GM21786 (cell line): Measurements from ENCODE around the gene MAD1L1.

ENCODE experiments used
- ATAC-seq: cut with Tn5 transposase; IDR thresholded peaks from one replicate; pipeline ENCODE4 v1.9.1; 2021; ENCODE audit not compliant: unreplicated experiment

MAD1L1 gene

DNA sequence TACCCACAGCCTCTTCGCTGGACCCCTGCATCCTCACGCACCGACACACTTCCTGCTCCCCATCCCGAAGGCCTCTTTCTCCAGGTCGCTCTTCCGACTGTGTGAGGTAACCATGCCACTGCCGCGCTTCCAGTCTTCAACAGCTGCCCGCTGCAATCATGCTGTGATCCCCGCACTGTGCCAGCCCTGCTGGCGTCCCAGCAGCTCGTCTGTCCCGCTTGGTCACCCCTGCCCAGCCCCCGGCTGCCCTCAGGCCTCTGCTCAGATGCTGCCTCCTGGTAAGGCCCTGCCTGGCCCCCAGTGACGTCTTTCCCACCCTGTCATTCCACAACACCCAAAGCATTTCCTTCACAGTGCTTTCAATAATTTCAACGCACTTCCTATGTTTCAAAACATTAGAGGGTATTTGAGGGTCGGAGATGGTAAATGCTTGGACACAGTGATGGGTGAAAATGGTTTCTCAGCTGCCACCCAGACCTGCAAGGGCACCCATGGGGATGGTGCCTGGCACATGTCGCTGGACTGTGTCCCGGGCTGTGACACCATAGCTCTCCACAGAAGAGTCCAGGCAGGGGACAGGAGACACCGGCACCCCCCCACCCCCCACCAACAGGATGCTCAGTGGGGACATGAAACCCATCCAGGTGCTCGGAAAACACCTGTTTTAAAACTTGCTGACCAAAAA is 125.2 kb downstream of the MAD1L1 start:
- ATAC-seq, result no peak

DNA sequence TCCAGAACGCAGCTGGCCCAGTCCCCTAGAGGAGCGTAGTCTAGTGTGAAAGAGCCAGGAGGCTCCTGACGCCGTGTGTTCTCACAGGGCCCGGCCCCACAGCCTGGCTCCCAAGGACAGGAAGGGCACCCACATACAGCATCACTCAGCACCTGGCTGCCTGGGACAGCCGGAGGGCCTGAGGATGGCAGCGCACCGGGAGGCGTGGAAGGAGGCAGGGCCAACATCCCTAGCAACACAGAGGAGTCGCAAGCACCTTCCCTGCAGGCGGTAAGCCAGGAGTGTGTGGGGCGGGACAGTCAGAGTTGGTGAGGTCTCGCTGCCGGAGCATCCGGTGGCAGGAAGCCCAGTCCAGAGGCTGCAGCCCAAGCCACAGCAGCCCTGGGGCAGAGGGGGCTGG is 125.8 kb downstream of the MAD1L1 start:
- no peak for ATAC-seq

DNA sequence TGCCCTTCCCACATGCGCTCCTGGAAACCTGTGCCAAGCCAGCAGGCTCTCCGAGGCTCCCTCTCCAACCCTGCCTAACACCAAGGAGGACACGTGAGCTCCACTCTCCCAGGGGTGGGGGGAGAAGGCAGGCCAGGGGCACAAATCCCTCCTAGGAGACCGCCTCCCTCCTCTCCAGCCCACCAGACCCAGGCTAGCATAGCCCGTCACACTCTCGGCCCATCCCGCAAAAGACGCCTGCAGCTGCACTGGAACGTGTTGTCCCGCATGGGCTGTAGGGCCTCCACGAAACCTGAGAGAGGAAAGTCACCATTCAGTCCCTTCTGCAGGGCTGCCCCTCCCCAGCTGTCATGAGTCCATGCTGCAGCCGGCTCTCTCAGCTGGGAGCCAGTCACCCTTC is 126.3 kb downstream of the MAD1L1 start:
- ATAC-seq, result no peak

DNA sequence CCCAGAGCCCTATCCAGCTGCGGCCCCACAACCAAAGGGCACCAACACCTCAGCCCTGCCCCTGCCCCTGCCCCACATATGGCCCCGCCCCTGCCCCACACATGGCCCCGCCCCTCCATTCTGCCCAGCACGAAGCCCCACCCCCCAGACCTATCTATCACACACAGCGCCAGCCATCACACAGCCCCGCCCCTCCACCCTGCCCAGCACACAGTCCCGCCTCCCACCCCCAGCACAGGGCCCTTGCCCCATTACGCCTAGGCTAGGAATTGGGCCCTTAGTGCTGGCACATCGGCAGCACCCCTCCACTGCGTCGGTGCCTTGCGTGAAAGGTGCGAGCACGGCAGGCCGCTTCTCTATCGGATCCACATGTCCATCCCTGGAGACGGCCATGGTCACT is 126.8 kb downstream of the MAD1L1 start:
- no peak for ATAC-seq

DNA sequence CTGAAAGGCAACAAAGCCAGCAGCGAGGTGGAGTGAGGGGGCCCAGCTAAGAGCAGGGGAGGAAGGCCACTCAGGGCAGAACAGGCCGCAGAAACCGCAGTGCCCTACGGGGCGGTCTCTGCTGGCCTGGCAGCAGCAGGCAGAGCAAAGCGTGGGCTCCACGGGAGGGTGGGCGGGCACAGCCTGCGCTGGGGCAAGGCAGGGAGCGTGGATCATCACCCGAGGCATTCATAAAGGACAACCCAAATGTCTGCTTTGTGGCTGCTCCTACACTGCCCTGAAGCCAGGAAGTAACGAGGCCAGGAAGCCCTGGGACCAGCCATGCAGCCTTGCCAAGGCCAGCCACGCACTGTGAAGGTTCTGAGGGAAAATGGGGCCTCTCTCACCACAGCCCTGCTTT is 127.5 kb downstream of the MAD1L1 start:
- no peak for ATAC-seq

DNA sequence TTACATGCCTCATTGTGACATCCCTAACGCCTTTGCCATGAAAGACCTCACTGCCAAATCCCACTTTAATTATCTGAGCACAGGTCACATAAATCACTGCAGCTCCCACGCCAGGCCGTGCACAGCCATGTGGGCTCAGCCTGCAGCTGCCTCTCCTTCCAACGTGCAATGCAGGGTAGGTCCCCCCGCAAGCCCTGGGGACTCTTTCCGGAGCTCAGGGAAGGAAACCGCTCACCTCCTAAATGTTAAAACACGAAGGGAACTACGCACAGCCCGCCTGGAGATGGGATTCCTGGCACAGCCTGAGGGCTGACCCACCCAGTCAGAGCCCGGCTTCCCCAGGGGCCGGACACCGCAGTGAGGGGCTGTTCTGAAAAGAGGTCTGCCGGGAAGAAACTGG is 128.0 kb downstream of the MAD1L1 start:
- ATAC-seq, result no peak

GRCh38 chr7:2104107-2104710 is 128.5 kb downstream of the MAD1L1 start:
- no peak for ATAC-seq

GRCh38 chr7:2103071-2103898 is 129.5 kb downstream of the MAD1L1 start:
- no peak for ATAC-seq

DNA sequence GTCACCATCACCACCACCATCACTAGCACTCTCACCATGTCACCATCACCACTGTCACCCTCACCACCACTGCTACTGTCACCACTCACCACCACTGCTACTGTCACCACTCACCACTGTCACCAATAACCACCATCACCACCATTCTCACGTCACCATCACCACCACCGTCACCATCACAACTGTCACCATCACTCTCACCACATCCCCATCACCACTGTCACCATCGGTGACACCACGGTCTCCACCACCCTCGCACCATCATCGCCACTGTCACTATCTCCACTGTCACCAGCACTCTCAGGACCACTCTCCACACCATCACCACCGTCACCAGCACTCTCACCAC is 130.4 kb downstream of the MAD1L1 start:
- no peak for ATAC-seq

DNA sequence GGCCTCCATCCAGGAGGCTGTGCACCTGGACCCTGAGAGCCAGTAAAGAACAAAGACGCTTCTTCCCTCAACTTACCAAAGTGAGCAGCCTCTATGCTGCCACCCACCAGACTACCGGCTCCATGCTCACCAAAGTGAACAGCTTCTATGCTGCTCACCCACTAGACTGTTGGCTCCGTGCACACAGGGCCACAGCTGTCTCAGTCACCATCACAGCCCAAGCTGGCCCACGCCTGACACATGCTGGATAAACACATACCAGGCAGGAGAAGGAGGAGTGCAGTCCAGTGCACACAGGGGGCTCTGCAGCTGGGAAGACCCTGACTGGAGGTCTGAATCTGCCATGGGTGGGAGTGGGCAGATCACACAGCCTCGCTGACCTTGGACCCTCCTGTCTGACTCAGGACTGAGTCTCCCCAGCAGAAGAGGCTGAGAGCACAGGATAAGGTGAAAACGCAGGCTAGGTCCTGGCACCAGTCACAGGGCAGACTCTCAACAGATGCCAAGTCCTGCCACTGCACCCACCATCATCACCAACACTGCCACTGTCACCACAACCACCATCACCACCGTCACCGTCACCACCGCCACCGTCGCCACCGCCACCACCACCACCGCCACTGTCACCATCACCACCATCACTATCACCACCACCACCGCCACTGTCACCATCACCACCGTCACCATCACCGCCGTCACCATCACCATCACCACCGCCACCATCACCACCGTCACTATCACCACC is 130.9 kb downstream of the MAD1L1 start:
- no peak for ATAC-seq

- ATAC-seq, result peak; percentile 67
These were observed 132.2 kb downstream of the MAD1L1 start for GRCh38 chr7:2100278-2101208.

GRCh38 chr7:2099048-2099957 is 133.4 kb downstream of the MAD1L1 start:
- no peak for ATAC-seq

DNA sequence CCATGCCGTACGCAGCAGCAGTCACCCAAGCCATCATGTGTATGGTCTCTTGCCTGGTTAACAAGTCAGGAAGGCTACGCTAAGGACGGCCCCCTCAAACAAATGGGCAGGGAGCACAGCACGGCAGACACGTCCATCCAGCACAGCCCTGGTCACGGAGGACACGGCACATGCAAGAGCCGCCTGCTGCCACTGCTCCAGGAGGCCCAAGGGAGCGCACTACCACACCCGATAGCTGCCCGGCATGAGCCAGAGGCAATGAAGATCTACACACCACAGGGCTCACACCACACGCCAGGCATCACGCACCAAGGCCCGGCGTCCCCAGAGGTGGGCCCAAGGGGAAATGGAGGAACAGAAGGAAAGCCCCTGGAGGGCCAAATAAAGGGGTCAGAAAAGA is 134.2 kb downstream of the MAD1L1 start:
- ATAC-seq, result no peak

GRCh38 chr7:2098056-2098455 is 134.7 kb downstream of the MAD1L1 start:
- no peak for ATAC-seq

DNA sequence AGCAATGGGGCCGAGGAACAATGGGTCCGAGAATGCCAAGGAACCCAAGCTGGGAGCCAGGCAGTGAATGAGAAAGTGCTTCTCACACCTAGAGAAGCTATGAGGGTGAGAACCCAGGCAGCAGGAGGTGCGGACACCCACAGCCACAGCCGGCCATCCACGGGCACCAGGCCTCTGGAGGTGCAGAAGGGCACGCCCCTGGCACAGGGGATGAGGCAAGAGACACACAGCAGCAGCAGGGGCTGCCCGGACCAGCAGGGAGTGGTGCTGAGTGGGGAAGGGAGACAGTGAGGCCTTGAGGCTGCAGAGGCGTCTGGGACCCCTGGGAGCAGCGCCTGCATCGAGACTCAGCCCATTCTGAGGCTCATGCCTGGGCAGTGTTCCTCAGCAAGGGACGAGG is 135.3 kb downstream of the MAD1L1 start:
- ATAC-seq, result no peak

DNA sequence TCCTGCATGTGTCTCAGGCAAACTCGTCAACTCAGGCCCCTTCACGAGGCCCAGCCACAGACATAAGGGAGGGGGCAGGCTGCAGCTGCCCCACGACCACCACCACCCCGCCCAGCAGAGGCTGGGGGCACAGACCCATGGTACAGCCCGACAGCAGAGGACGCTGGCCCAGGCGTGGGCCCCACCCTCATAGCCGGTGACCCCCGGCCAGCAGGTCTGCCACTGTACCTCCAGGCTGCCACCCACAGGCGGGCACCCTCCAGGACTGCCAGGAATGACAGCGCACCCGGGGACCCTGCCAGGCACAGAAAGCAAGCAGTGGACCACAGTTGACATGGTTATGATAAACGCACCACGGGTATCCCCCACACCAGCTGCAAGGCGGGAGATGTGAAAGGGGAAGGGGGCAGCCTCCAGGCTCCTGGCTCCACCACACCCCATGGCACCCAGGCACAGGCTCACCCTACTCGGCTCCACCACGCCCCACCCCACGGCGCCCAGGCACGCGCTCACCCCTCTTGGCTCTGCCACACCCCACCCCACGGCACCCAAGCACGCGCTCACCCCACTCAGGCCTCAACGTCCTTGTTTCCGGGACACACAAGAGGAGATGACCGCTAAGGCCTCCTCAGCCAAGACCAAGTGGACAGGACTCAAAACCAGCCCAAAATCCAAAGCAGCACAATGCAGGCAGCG is 135.9 kb downstream of the MAD1L1 start:
- no peak for ATAC-seq

GRCh38 chr7:2095436-2095835 is 137.3 kb downstream of the MAD1L1 start:
- no peak for ATAC-seq

- no peak for ATAC-seq
These were observed 138.2 kb downstream of the MAD1L1 start for GRCh38 chr7:2094454-2095045.

- no peak for ATAC-seq
These were observed 138.9 kb downstream of the MAD1L1 start for GRCh38 chr7:2093843-2094220.
